B cell (primary cell): Measurements from ENCODE around the gene SEC16A. TPM values are rescaled to one million over a fixed set of nuclear protein-coding genes. Genes with fewer than 3 reads are reported as not detected.

Source experiments
- ATAC-seq: fragments of 200-7000 bp; cut with Tn5 transposase; one replicate; pipeline ENCODE4 v1.10.0; 2021; ENCODE audit warnings: low read depth, mild to moderate bottlenecking, moderate number of reproducible peaks, moderate library complexity
- CTCF ChIA-PET: fragments of 350-600 bp; sonication (Branson Sonifier 250); formaldehyde crosslinking; loops from one replicate; lab custom pipeline; 2021; ENCODE audit warnings: antibody characterized with exemption, inconsistent platforms; lab: Charles Lee
- POLR2A ChIA-PET: fragments of 350-600 bp; sonication (Branson Sonifier 250); formaldehyde crosslinking; loops from one replicate; lab custom pipeline; 2021; ENCODE audit warnings: antibody characterized with exemption; lab: Charles Lee
- DNase-seq: peaks from one replicate; pipeline ENCODE4 v3.0.0; 2013
- H2AFZ ChIP-seq: 2 replicates; pipeline ENCODE4 v1.6.1; 2012; ENCODE audit warnings: mild to moderate bottlenecking, low read depth, low read length; ENCODE audit not compliant: insufficient read depth, poor library complexity, severe bottlenecking
- H3K27ac ChIP-seq, 2 donors: 1 replicate in 1 of 2; 2 replicates in 1 of 2; pipeline ENCODE4 v1.5.1; 2012 to 2013; ENCODE audit warnings: low read length in 2 of 2, mild to moderate bottlenecking in 2 of 2, moderate library complexity in 1 of 2
- H3K27me3 ChIP-seq, 4 experiments: fragments of 200-600 bp in 1 of 4; sonication (generic) in 1 of 4; replicated peaks in 1 of 4; 1 replicate in 2 of 4; 2 replicates in 2 of 4; pipeline versions ENCODE4 v1.6.1 to v1.7.0; 2013 to 2016; ENCODE audit warnings: low read length in 3 of 4, mild to moderate bottlenecking in 2 of 4, mixed read lengths in 1 of 4, moderate library complexity in 1 of 4; ENCODE audit not compliant: insufficient read depth in 4 of 4, control insufficient read depth in 3 of 4; ENCODE audit errors: control extremely low read depth in 1 of 4
- H3K36me3 ChIP-seq, 2 experiments: replicated peaks in 1 of 2; 1 replicate in 1 of 2; 2 replicates in 1 of 2; pipeline versions ENCODE4 v1.6.1 to v1.7.1; 2013; ENCODE audit warnings: low read length in 1 of 2; ENCODE audit not compliant: insufficient read depth in 2 of 2, control insufficient read depth in 1 of 2; ENCODE audit errors: control extremely low read depth in 1 of 2, extremely low read depth in 1 of 2
- H3K4me1 ChIP-seq, 2 donors: fragments of 200-600 bp in 1 of 2; sonication (generic) in 1 of 2; 1 replicate in 1 of 2; 2 replicates in 1 of 2; pipeline versions ENCODE4 v1.5.1 to v1.6.1; 2013 to 2017; ENCODE audit warnings: low read length in 2 of 2; ENCODE audit not compliant: control insufficient read depth in 2 of 2, insufficient read depth in 2 of 2
- H3K4me2 ChIP-seq: replicated peaks from 2 replicates; pipeline ENCODE3; 2012; ENCODE audit warnings: mild to moderate bottlenecking, low read depth, low read length; ENCODE audit not compliant: poor library complexity, severe bottlenecking
- H3K4me3 ChIP-seq, 5 experiments: fragments of 200-600 bp in 1 of 5; sonication (generic) in 1 of 5; 1 replicate in 3 of 5; 2 replicates in 2 of 5; pipeline versions ENCODE4 v1.5.1 to v1.7.0; 2011 to 2016; ENCODE audit warnings: low read length in 4 of 5, mild to moderate bottlenecking in 4 of 5, low read depth in 2 of 5, control low read depth in 1 of 5, moderate library complexity in 1 of 5; ENCODE audit not compliant: insufficient read depth in 1 of 5; ENCODE audit errors: control extremely low read depth in 1 of 5, extremely low read depth in 1 of 5
- H3K79me2 ChIP-seq: fragments of 200-600 bp; sonication (generic); one replicate; pipeline ENCODE4 v1.6.0; 2016; ENCODE audit warnings: low read length; ENCODE audit not compliant: control insufficient read depth, insufficient read depth
- H3K9ac ChIP-seq: fragments of 200-600 bp; sonication (generic); 2 replicates; pipeline ENCODE4 v1.6.1; 2017; ENCODE audit warnings: mild to moderate bottlenecking, low read length, moderate library complexity
- H3K9me3 ChIP-seq, 3 donors: one replicate each; pipeline versions ENCODE4 v1.6.1 to v1.7.1; 2013; ENCODE audit warnings: low read length in 2 of 3; ENCODE audit not compliant: control insufficient read depth in 2 of 3, insufficient read depth in 1 of 3; ENCODE audit errors: control extremely low read depth in 1 of 3
- H4K20me1 ChIP-seq: 2 replicates; pipeline ENCODE4 v1.6.0; 2012; ENCODE audit warnings: mild to moderate bottlenecking, low read length; ENCODE audit not compliant: insufficient read depth, control insufficient read depth, poor library complexity, severe bottlenecking
- H3K27ac Mint-ChIP-seq: one replicate; pipeline ENCODE4 v1.8.0; 2021; ENCODE audit warnings: mixed read lengths
- H3K27me3 Mint-ChIP-seq: one replicate; pipeline ENCODE4 v1.8.0; 2021; ENCODE audit warnings: mixed read lengths
- H3K4me1 Mint-ChIP-seq: one replicate; pipeline ENCODE4 v1.8.0; 2021; ENCODE audit warnings: mixed read lengths
- H3K4me3 Mint-ChIP-seq: one replicate; pipeline ENCODE4 v1.8.0; 2021; ENCODE audit warnings: mixed read lengths
- H3K9me3 Mint-ChIP-seq: one replicate; pipeline ENCODE4 v1.8.0; 2022; ENCODE audit warnings: mixed read lengths; ENCODE audit not compliant: insufficient read depth
- EZH2 ChIP-seq: IDR thresholded peaks from 2 replicates; pipeline ENCODE4 v1.6.1; 2012; ENCODE audit warnings: borderline replicate concordance, low read depth, mild to moderate bottlenecking, moderate library complexity, low read length; ENCODE audit not compliant: insufficient read depth, poor library complexity, severe bottlenecking
- WGBS: methylation state at CpG from one replicate; pipeline ENCODE4 v1.1.5; 2013; ENCODE audit warnings: missing lambda C conversion rate; ENCODE audit not compliant: insufficient coverage; 5-methylcytosine and 5-hydroxymethylcytosine counted together
- intact Hi-C: fragments of 100-400 bp; cut with micrococcal nuclease; formaldehyde crosslinking; loops from one replicate; pipeline ENCODE4 v1.10.0; 2022
- polyA plus RNA-seq: library from polyadenylated mRNA; depleted of rRNA; stranded (reverse); fragments of >200 nt; gene quantifications from 2 replicates; pipeline ENCODE4 v1.2.3, GENCODE V29; 2012
- total RNA-seq, 2 donors: library from RNA; stranded (reverse); fragments of 120-200 nt in 1 of 2; gene quantifications; 1 replicate in 1 of 2; 2 replicates in 1 of 2; pipeline versions ENCODE4 v1.2.3 to v1.2.4, GENCODE V29; 2013 to 2022
- TF ChIP-seq, protein P1 (sequence below): fragments of 200-600 bp; IDR thresholded peaks from one replicate; pipeline ENCODE4 v1.8.0; 2022; ENCODE audit warnings: antibody characterized with exemption, mild to moderate bottlenecking

SEC16A gene
- total and polyA plus RNA-seq, 2 donors (not counting 1 experiment from before 2014, with no cell fraction given), result 31.7 to 73.4 TPM

DNA sequence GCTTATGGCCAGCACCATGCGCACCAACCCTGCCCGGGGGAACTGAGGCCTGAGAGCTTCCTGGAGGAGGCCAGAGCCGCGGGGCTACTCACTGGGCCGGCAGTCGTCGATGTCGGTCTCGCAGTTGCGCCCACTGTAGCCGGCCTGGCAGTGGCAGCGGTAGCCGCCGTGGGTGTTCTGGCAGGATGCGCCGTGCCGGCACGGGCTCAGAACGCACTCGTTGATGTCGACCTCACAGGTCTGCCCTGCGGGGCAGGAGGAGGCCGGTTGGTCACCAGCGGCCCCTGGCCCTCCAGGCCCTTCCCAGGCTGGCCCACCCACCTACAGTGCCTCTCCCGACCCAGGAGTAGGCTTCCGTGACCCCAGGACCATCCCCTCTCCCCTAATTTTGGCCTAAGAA lies 27.7 kb upstream of the SEC16A start:
- Mint-ChIP-seq H3K27me3 (no peaks in the 10 kb centered on the region), H3K27ac (no peak overlapping the region), H3K4me3 (no peak overlapping the region), H3K9me3 (no peaks in the 10 kb centered on the region), H3K4me1 (no peaks in the 10 kb centered on the region)
- H3K27ac ChIP-seq, result no peak overlapping the region
- H3K4me1 ChIP-seq, result no peaks in the 10 kb centered on the region
- peaks cover 0 to 93% of the 10 kb centered on the region in 2 experiments for H3K36me3 ChIP-seq
- WGBS, result 93% methylated on average over 26 of the region's 26 CpGs
- CTCF ChIA-PET, result no interaction called here
- POLR2A ChIA-PET, result interaction anchor here (0.7 kb wide), 1 partner anchor 28 kb away, joined by 3 read pairs; no protein-coding TSS in a partner anchor
- no peaks in the 10 kb centered on the region for H3K79me2 ChIP-seq
- no peak overlapping the region for H3K9ac ChIP-seq
- H2AFZ ChIP-seq, result no peak overlapping the region
- H4K20me1 ChIP-seq, result no peaks in the 10 kb centered on the region
- H3K4me3 ChIP-seq, result no peak overlapping the region
- TF ChIP-seq, protein P1, sequence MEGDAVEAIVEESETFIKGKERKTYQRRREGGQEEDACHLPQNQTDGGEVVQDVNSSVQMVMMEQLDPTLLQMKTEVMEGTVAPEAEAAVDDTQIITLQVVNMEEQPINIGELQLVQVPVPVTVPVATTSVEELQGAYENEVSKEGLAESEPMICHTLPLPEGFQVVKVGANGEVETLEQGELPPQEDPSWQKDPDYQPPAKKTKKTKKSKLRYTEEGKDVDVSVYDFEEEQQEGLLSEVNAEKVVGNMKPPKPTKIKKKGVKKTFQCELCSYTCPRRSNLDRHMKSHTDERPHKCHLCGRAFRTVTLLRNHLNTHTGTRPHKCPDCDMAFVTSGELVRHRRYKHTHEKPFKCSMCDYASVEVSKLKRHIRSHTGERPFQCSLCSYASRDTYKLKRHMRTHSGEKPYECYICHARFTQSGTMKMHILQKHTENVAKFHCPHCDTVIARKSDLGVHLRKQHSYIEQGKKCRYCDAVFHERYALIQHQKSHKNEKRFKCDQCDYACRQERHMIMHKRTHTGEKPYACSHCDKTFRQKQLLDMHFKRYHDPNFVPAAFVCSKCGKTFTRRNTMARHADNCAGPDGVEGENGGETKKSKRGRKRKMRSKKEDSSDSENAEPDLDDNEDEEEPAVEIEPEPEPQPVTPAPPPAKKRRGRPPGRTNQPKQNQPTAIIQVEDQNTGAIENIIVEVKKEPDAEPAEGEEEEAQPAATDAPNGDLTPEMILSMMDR, result no peak
- TF ChIP-seq EZH2, result no peak
- no peaks in the 10 kb centered on the region for H3K27me3 ChIP-seq
- DNase-seq (no peak), ATAC-seq (no peak)
- intact Hi-C loops, result no loop called here
- H3K4me2 ChIP-seq, result no peak overlapping the region
- H3K9me3 ChIP-seq, result peaks cover 0 to 7% (median 0%) of the 10 kb centered on the region in 3 donors

DNA sequence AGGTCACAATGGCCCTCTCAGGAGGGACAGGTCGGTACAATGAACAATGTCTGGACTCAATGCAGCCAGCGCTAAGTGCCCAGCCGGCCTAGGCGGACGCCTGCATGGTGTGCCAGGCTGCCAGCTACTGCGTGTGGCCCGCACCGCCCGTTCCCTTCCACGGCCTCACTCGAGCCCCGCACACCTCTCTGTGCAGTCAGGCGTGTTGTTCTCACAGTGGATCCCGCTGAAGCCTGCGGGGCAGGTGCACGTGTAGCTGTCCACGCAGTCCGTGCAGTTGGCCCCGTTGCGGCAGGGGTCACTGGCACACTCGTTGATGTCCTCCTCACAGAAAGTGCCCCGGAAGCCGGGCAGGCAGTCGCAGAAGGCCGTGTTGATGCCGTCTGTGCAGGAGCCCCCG lies 26.7 kb upstream of the SEC16A start:
- no peak overlapping the region for H3K4me3 Mint-ChIP-seq
- Histone ChIP-seq H4K20me1 (no peaks in the 10 kb centered on the region), H2AFZ (no peak overlapping the region), H3K9me3 (peaks cover 0 to 7% (median 0%) of the 10 kb centered on the region in 3 donors), H3K4me1 (no peaks in the 10 kb centered on the region), H3K9ac (no peak overlapping the region), H3K27me3 (no peaks in the 10 kb centered on the region), H3K4me2 (no peak overlapping the region), H3K4me3 (no peak overlapping the region), H3K36me3 (peaks cover 0 to 92% of the 10 kb centered on the region in 2 experiments), H3K27ac (no peak overlapping the region), H3K79me2 (no peaks in the 10 kb centered on the region)
- WGBS, result 96% methylated on average over 27 of the region's 27 CpGs
- CTCF ChIA-PET, result no interaction called here
- H3K4me1 Mint-ChIP-seq, result no peaks in the 10 kb centered on the region
- no peak overlapping the region for H3K27ac Mint-ChIP-seq
- ATAC-seq, result no peak
- intact Hi-C loops, result no loop called here
- no peak for DNase-seq
- H3K27me3 Mint-ChIP-seq, result no peaks in the 10 kb centered on the region
- TF ChIP-seq, protein P1, result no peak
- TF ChIP-seq EZH2, result no peak
- no peaks in the 10 kb centered on the region for H3K9me3 Mint-ChIP-seq
- POLR2A ChIA-PET, result no interaction called here
